HepG2 (cell line): Measurements from ENCODE around the gene MYO1E. TPM values are rescaled to one million over a fixed set of nuclear protein-coding genes. Genes with fewer than 3 reads are reported as not detected.

Experiments used
- ATAC-seq: fragments of 200-7000 bp; cut with Tn5 transposase; 3 replicates; pipeline ENCODE4 v1.9.1; 2020; ENCODE audit warnings: mild to moderate bottlenecking, moderate library complexity
- BruUV-seq: library from RNA; stranded (reverse); fragments of 400-500 nt; replicated peaks from 2 replicates; lab custom pipeline; 2021; lab: Mats Ljungman, UMichigan
- CTCF ChIA-PET: fragments of 300-600 bp; formaldehyde crosslinking; extraction: SDS; loops from one replicate; lab custom pipeline; 2021; ENCODE audit warnings: low total read pairs, inconsistent platforms, low intra/inter-chr PET ratio; lab: Yijun Ruan, JAX
- POLR2A ChIA-PET: fragments of 350-600 bp; sonication (Branson Sonifier 250); formaldehyde crosslinking; loops from one replicate; lab custom pipeline; 2020; ENCODE audit warnings: antibody characterized with exemption, inconsistent platforms; lab: Yijun Ruan, JAX
- DNase-seq: peaks from one replicate; pipeline ENCODE4 v3.0.0-alpha.2; 2015; ENCODE audit warnings: low spot score
- FAIRE-seq: peaks from 3 replicates; lab custom pipeline; 2011; peaks lifted over from hg19 to GRCh38; lab: Jason Lieb, UNC
- H2AFZ ChIP-seq: one replicate; pipeline ENCODE4 v1.6.1; 2011; ENCODE audit warnings: low read length, inconsistent platforms
- H3K27ac ChIP-seq: fragments of 300-600 bp; 3 replicates; pipeline ENCODE4 v1.8.0; 2011; ENCODE audit warnings: mixed run types, mild to moderate bottlenecking, mixed read lengths, low read length, inconsistent platforms; ENCODE audit not compliant: insufficient read depth; ENCODE audit errors: extremely low read length
- H3K27me3 ChIP-seq, 2 experiments: fragments of 200-600 bp in 1 of 2; 2 replicates in 1 of 2; 3 replicates in 1 of 2; pipeline versions ENCODE4 v1.6.0 to v1.8.0; 2011; ENCODE audit warnings: low read length in 2 of 2, mild to moderate bottlenecking in 2 of 2, moderate library complexity in 2 of 2, inconsistent platforms in 1 of 2; ENCODE audit not compliant: insufficient read depth in 2 of 2, control insufficient read depth in 1 of 2
- H3K36me3 ChIP-seq, 2 experiments: fragments of 200-600 bp in 1 of 2; replicated peaks in 1 of 2; 2 replicates in 1 of 2; 3 replicates in 1 of 2; pipeline versions ENCODE4 v1.5.1 to v1.8.0; 2011; ENCODE audit warnings: low read length in 2 of 2, inconsistent platforms in 1 of 2; ENCODE audit not compliant: insufficient read depth in 2 of 2, control insufficient read depth in 1 of 2
- H3K4me1 ChIP-seq: 2 replicates; pipeline ENCODE4 v1.5.1; 2012; ENCODE audit warnings: low read length, inconsistent platforms; ENCODE audit not compliant: insufficient read depth
- H3K4me2 ChIP-seq: 2 replicates; pipeline ENCODE4 v1.6.0; 2011; ENCODE audit warnings: low read depth, low read length, inconsistent platforms
- H3K4me3 ChIP-seq, 3 experiments: fragments of 200-600 bp in 1 of 3; sonication (generic), shearing (Covaris generic) in 1 of 3; replicated peaks in 1 of 3; 2 replicates each; pipeline ENCODE4 v1.5.1; 2011 to 2016; ENCODE audit warnings: low read length in 3 of 3, inconsistent platforms in 2 of 3, low read depth in 2 of 3, mild to moderate bottlenecking in 2 of 3, control low read depth in 1 of 3, mixed read lengths in 1 of 3; ENCODE audit not compliant: insufficient read depth in 1 of 3
- H3K79me2 ChIP-seq: one replicate; pipeline ENCODE4 v1.6.1; 2011; ENCODE audit warnings: low read length, inconsistent platforms; ENCODE audit not compliant: insufficient read depth
- H3K9ac ChIP-seq: 2 replicates; pipeline ENCODE4 v1.6.0; 2011; ENCODE audit warnings: mild to moderate bottlenecking, low read depth, low read length, inconsistent platforms; ENCODE audit not compliant: insufficient read depth
- H3K9me3 ChIP-seq: 2 replicates; pipeline ENCODE4 v1.5.1; 2012; ENCODE audit warnings: mild to moderate bottlenecking, low read length
- H4K20me1 ChIP-seq: 2 replicates; pipeline ENCODE4 v1.6.0; 2011; ENCODE audit warnings: inconsistent platforms, mild to moderate bottlenecking, low read length, moderate library complexity; ENCODE audit not compliant: insufficient read depth
- ATF5 ChIP-seq: sonication (generic); formaldehyde crosslinking; IDR thresholded peaks from 2 replicates; pipeline ENCODE4 v1.4.0; 2020; ENCODE audit warnings: mild to moderate bottlenecking, low read depth, missing genetic modification reagents
- DMTF1 ChIP-seq: sonication (generic); formaldehyde crosslinking; IDR thresholded peaks from 2 replicates; pipeline ENCODE4 v1.4.0; 2020; ENCODE audit warnings: mild to moderate bottlenecking, missing genetic modification reagents
- ETV5 ChIP-seq: IDR thresholded peaks from 2 replicates; pipeline ENCODE4 v1.6.1; 2018; ENCODE audit warnings: missing biosample characterization, missing genetic modification reagents, inconsistent platforms, borderline replicate concordance
- HNRNPH1 ChIP-seq: fragments of 200-400 bp; formaldehyde crosslinking; optimal IDR thresholded peaks from 2 replicates; pipeline ENCODE3; 2017; ENCODE audit warnings: mild to moderate bottlenecking, low read depth, low read length
- MBD4 ChIP-seq: IDR thresholded peaks from 2 replicates; pipeline ENCODE4 v1.6.1; 2012; ENCODE audit warnings: low read length, inconsistent platforms, borderline replicate concordance
- PBX3 ChIP-seq: sonication (generic); formaldehyde crosslinking; IDR thresholded peaks from 2 replicates; pipeline ENCODE4 v1.8.1; 2023; ENCODE audit warnings: missing genetic modification reagents, inconsistent platforms, borderline replicate concordance
- SNAPC2 ChIP-seq: sonication (generic); formaldehyde crosslinking; IDR thresholded peaks from 2 replicates; pipeline ENCODE4 v1.8.1; 2022; ENCODE audit warnings: mild to moderate bottlenecking, missing genetic modification reagents
- SRF ChIP-seq: IDR thresholded peaks from 2 replicates; pipeline ENCODE4 v1.6.1; 2011; ENCODE audit warnings: mild to moderate bottlenecking, low read depth, low read length, moderate library complexity
- ZNF17 ChIP-seq: sonication (generic); formaldehyde crosslinking; IDR thresholded peaks from 2 replicates; pipeline ENCODE4 v1.5.0; 2020; ENCODE audit warnings: mild to moderate bottlenecking, missing genetic modification reagents
- ZNF367 ChIP-seq: sonication (generic); formaldehyde crosslinking; IDR thresholded peaks from 2 replicates; pipeline ENCODE4 v1.4.0; 2020; ENCODE audit warnings: missing genetic modification reagents, borderline replicate concordance
- ZNF557 ChIP-seq: sonication (generic); formaldehyde crosslinking; IDR thresholded peaks from 2 replicates; pipeline ENCODE4 v1.4.0; 2020; ENCODE audit warnings: missing genetic modification reagents
- ZNF570 ChIP-seq: sonication (generic); formaldehyde crosslinking; IDR thresholded peaks from 2 replicates; pipeline ENCODE4 v1.4.0; 2020; ENCODE audit warnings: mild to moderate bottlenecking, missing genetic modification reagents, borderline replicate concordance
- ZNF776 ChIP-seq: sonication (generic); formaldehyde crosslinking; IDR thresholded peaks from 2 replicates; pipeline ENCODE4 v1.4.0; 2020; ENCODE audit warnings: mild to moderate bottlenecking, missing genetic modification reagents
- ZNF792 ChIP-seq: IDR thresholded peaks from 2 replicates; pipeline ENCODE4 v1.6.1; 2016
- ZSCAN21 ChIP-seq: sonication (generic); formaldehyde crosslinking; IDR thresholded peaks from 2 replicates; pipeline ENCODE4 v1.8.0; 2022; ENCODE audit warnings: mild to moderate bottlenecking, missing genetic modification reagents, moderate library complexity, borderline replicate concordance
- WGBS: methylation state at CpG from one replicate; pipeline ENCODE4 v1.1.6; 2017; ENCODE audit warnings: low lambda C conversion rate; 5-methylcytosine and 5-hydroxymethylcytosine counted together
- in situ Hi-C: cut with HindIII; loops from 2 replicates; pipeline ENCODE4 v1.10.0; 2017; ENCODE audit warnings: low pct_unique_long_range_greater_than_20kb; ENCODE audit not compliant: extremely low pct_ligation_motif_present
- intact Hi-C: fragments of 100-400 bp; cut with micrococcal nuclease; formaldehyde crosslinking; loops from one replicate; pipeline ENCODE4 v1.10.0; 2022; ENCODE audit not compliant: unreplicated experiment
- polyA plus RNA-seq, 8 experiments: library from polyadenylated mRNA; depleted of rRNA in 3 of 8; stranded (reverse) in 7 of 8; unstranded in 1 of 8; fragments of >200 nt; fragmentation: Illumina TruSeq in 4 of 8; extraction: Trizol in 4 of 8; gene quantifications; 2 replicates each; pipeline versions ENCODE4 v1.2.1 to v1.2.3, GENCODE V29; 2011 to 2016; ENCODE audit warnings: low read depth in 4 of 8, missing spikeins in 1 of 8, mixed read lengths in 1 of 8; ENCODE audit not compliant: insufficient read depth in 1 of 8
- total RNA-seq, 5 experiments: library from RNA; depleted of rRNA; stranded (reverse); fragments of >200 nt; fragmentation: Illumina TruSeq; extraction: Trizol; gene quantifications; 2 replicates each; pipeline ENCODE4 v1.2.3, GENCODE V29; 2016; ENCODE audit warnings: low read depth in 1 of 5

The MYO1E gene
- total and polyA plus RNA-seq, 2 of the 13 experiments (the other 11 are each of a cell fraction or from before 2014, with no cell fraction given) = 15.7 to 25.1 TPM

GRCh38 chr15:59243622-59244021 lies 129.0 kb downstream of the MYO1E start (continued):
- TF ChIP-seq ETV5 (no peak), ZNF792 (CRISPR knock-in tag) (no peak), SNAPC2 (no peak), DMTF1 (CRISPR knock-in tag) (no peak)
- TF ChIP-seq, all 625 proteins: peak for 0

GRCh38 chr15:59242649-59243048 lies 130.0 kb downstream of the MYO1E start:
- no peak for FAIRE-seq
- H3K4me2 ChIP-seq = no peak overlapping the region
- no peak for ATAC-seq
- intact Hi-C loops = no loop called here
- WGBS = 97% methylated on average over 2 of the region's 2 CpGs
- in situ Hi-C loops = no loop called here
- H3K4me1 ChIP-seq = peaks cover 4% of the 10 kb centered on the region
- DNase-seq = no peak
- no peaks in the 10 kb centered on the region for H3K9me3 ChIP-seq
- no peak overlapping the region for H2AFZ ChIP-seq
- ChIA-PET CTCF (no interaction called here), POLR2A (no interaction called here)
- no peak overlapping the region for H3K4me3 ChIP-seq
- H3K27ac ChIP-seq = no peak overlapping the region
- peaks cover 0 to 3% of the 10 kb centered on the region in 2 experiments; a peak in 1 of 5 replicates for H3K36me3 ChIP-seq
- no TSS peak for BruUV-seq
- no peak for TF ChIP-seq ATF5 (CRISPR knock-in tag)
- no peak for TF ChIP-seq ZNF367 (CRISPR knock-in tag)
- no peak for TF ChIP-seq MBD4
- TF ChIP-seq ZNF17 = no peak
- no peak for TF ChIP-seq ZNF557 (CRISPR knock-in tag)
- no peak for TF ChIP-seq SRF
- TF ChIP-seq ZNF776 = no peak
- no peak for TF ChIP-seq ZSCAN21 (CRISPR knock-in tag)
- TF ChIP-seq HNRNPH1 = no peak
- no peak for TF ChIP-seq PBX3 (CRISPR knock-in tag)
- no peak for TF ChIP-seq ZNF570 (CRISPR knock-in tag)
- no peak overlapping the region for H3K9ac ChIP-seq
- no peaks in the 10 kb centered on the region for H3K27me3 ChIP-seq
- H4K20me1 ChIP-seq = no peaks in the 10 kb centered on the region
- H3K79me2 ChIP-seq = no peaks in the 10 kb centered on the region
